Naive thymus-derived CD4-positive, alpha-beta T cell (primary cell): ENCODE results near the gene PCDHB9. TPM values are rescaled to one million over a fixed set of nuclear protein-coding genes. Genes with fewer than 3 reads are reported as not detected.
"Not testable (repeated sequence)": the region's sequence is repeated elsewhere in the genome, so short reads cannot be mapped to it uniquely, and the experiment has no call there.

ENCODE experiments used
- ATAC-seq: fragments of 150-1000 bp; cut with Tn5 transposase; 2 replicates; pipeline ENCODE4 v1.10.0; 2021; ENCODE audit warnings: mild to moderate bottlenecking, moderate library complexity
- CTCF ChIA-PET: fragments of 350-600 bp; sonication (Branson Sonifier 250); formaldehyde crosslinking; loops from one replicate; lab custom pipeline; 2021; ENCODE audit warnings: antibody characterized with exemption; lab: Charles Lee
- POLR2A ChIA-PET: fragments of 350-600 bp; sonication (Branson Sonifier 250); formaldehyde crosslinking; loops from one replicate; lab custom pipeline; 2021; ENCODE audit warnings: antibody characterized with exemption, inconsistent platforms; lab: Charles Lee
- DNase-seq, 9 donors: peaks; one replicate each; pipeline versions ENCODE4 v3.0.0 to v3.0.0-alpha.2; 2020 to 2022; ENCODE audit warnings: mixed read lengths in 1 of 9
- H3K27ac ChIP-seq: one replicate; pipeline ENCODE4 v1.7.0; 2013; ENCODE audit warnings: mild to moderate bottlenecking, low read depth, low read length, moderate library complexity
- H3K27me3 ChIP-seq, 2 donors: one replicate each; pipeline ENCODE4 v1.7.0; 2013; ENCODE audit warnings: low read length in 2 of 2, mild to moderate bottlenecking in 2 of 2, moderate library complexity in 2 of 2; ENCODE audit not compliant: control insufficient read depth in 2 of 2, insufficient read depth in 2 of 2
- H3K36me3 ChIP-seq, 3 experiments: 1 replicate in 2 of 3; 2 replicates in 1 of 3; pipeline ENCODE4 v1.7.0; 2013; ENCODE audit warnings: low read length in 3 of 3, mild to moderate bottlenecking in 3 of 3, moderate library complexity in 1 of 3; ENCODE audit not compliant: insufficient read depth in 3 of 3, control insufficient read depth in 2 of 3
- H3K4me1 ChIP-seq, 2 donors: one replicate each; pipeline ENCODE4 v1.7.0; 2013; ENCODE audit warnings: low read length in 2 of 2, mild to moderate bottlenecking in 2 of 2, moderate library complexity in 1 of 2; ENCODE audit not compliant: control insufficient read depth in 2 of 2, insufficient read depth in 2 of 2
- H3K4me3 ChIP-seq: 2 replicates; pipeline ENCODE4 v1.7.0; 2013; ENCODE audit warnings: mild to moderate bottlenecking, low read length
- H3K9me3 ChIP-seq, 3 experiments: 1 replicate in 2 of 3; 2 replicates in 1 of 3; pipeline ENCODE4 v1.7.0; 2013; ENCODE audit warnings: low read length in 3 of 3; ENCODE audit not compliant: control insufficient read depth in 2 of 3
- H3K27ac Mint-ChIP-seq, 9 donors: one replicate each; pipeline ENCODE4 v1.8.0; 2020 to 2022; ENCODE audit warnings: mixed read lengths in 9 of 9, mild to moderate bottlenecking in 8 of 9, moderate library complexity in 5 of 9, inconsistent platforms in 2 of 9
- H3K27me3 Mint-ChIP-seq, 5 donors: one replicate each; pipeline ENCODE4 v1.8.0; 2021 to 2022; ENCODE audit warnings: mixed read lengths in 5 of 5, mild to moderate bottlenecking in 1 of 5
- H3K36me3 Mint-ChIP-seq, 5 donors: one replicate each; pipeline ENCODE4 v1.8.0; 2020 to 2022; ENCODE audit warnings: mixed read lengths in 5 of 5, mild to moderate bottlenecking in 3 of 5, inconsistent platforms in 1 of 5
- H3K4me1 Mint-ChIP-seq, 7 donors: one replicate each; pipeline ENCODE4 v1.8.0; 2020 to 2022; ENCODE audit warnings: mixed read lengths in 7 of 7, mild to moderate bottlenecking in 3 of 7, inconsistent platforms in 1 of 7
- H3K4me3 Mint-ChIP-seq, 10 donors: one replicate each; pipeline ENCODE4 v1.8.0; 2020 to 2022; ENCODE audit warnings: mild to moderate bottlenecking in 10 of 10, mixed read lengths in 10 of 10, moderate library complexity in 6 of 10, inconsistent platforms in 2 of 10
- H3K9me3 Mint-ChIP-seq, 11 donors: one replicate each; pipeline ENCODE4 v1.8.0; 2020 to 2022; ENCODE audit warnings: mixed read lengths in 11 of 11, mild to moderate bottlenecking in 4 of 11, inconsistent platforms in 1 of 11, moderate library complexity in 1 of 11
- intact Hi-C, 2 donors: fragments of 100-400 bp; cut with micrococcal nuclease; formaldehyde crosslinking; loops; one replicate each; pipeline ENCODE4 v1.15.1; 2023
- polyA plus RNA-seq, 2 donors: library from polyadenylated mRNA; unstranded; fragments of 300-500 nt; fragmentation: Illumina TruSeq; gene quantifications; one replicate each; pipeline ENCODE4 v1.2.3, GENCODE V29; 2021
- total RNA-seq, 6 experiments: library from RNA in 5 of 6; stranded (reverse) in 5 of 6; gene quantifications; 1 replicate in 5 of 6; 2 replicates in 1 of 6; pipeline ENCODE4 v1.2.3 and lab custom pipeline; 2021 to 2026

Gene PCDHB9
- total and polyA plus RNA-seq, 7 experiments from 2014 or later = 1.2 TPM; not detected in 6

DNA sequence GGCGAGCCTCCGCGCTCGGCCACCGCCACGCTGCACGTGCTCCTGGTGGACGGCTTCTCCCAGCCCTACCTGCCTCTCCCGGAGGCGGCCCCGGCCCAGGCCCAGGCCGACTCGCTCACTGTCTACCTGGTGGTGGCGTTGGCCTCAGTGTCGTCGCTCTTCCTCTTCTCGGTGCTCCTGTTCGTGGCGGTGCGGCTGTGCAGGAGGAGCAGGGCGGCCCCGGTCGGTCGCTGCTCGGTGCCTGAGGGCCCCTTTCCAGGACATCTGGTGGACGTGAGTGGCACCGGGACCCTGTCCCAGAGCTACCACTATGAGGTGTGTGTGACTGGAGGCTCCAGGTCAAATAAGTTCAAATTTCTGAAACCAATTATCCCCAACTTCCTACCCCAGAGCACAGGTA is 23.9 kb downstream of the PCDHB9 start:
- H3K4me1 Mint-ChIP-seq, H3K4me3 ChIP-seq, H3K4me1 ChIP-seq, intact Hi-C loops, H3K4me3 Mint-ChIP-seq, H3K27me3 ChIP-seq, CTCF ChIA-PET, H3K27ac Mint-ChIP-seq, ATAC-seq, POLR2A ChIA-PET, DNase-seq, H3K36me3 ChIP-seq, H3K9me3 ChIP-seq, H3K27ac ChIP-seq: not testable (repeated sequence)
- Mint-ChIP-seq H3K27me3 (peaks cover 9 to 83% (median 80%) of the 10 kb centered on the region in 5 donors), H3K36me3 (peaks cover 0 to 14% (median 0%) of the 10 kb centered on the region in 5 donors), H3K9me3 (peaks cover 3 to 56% (median 22%) of the 10 kb centered on the region in 11 donors)

DNA sequence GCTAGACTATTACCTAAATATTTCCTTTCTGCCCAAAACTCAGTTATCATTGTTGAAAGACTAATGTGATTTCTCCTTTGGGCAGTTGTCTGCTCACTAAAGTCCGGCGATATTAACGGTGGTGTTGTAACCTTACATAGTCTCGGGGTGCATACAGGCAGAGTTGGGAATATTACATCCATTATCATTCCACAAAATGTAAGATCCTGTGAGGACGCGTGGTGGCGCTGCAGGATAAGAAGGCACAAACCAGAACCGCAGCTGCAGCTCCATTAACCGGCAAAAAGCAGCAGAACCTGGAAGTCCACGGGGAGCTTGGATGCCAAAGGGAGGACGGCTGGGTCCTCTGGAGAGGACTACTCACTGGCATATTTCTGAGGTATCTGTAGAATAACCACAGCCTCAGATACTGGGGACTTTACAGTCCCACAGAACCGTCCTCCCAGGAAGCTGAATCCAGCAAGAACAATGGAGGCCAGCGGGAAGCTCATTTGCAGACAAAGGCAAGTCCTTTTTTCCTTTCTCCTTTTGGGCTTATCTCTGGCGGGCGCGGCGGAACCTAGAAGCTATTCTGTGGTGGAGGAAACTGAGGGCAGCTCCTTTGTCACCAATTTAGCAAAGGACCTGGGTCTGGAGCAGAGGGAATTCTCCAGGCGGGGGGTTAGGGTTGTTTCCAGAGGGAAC is 26.8 kb downstream of the PCDHB9 start, which contains the start of gene PCDHB13:
PCDHB13 (plus strand) TSS at position 264 of the 684 bp plus-strand sequence; CDS start at position 469, 205 bp downstream.
- H3K27ac ChIP-seq, DNase-seq, H3K4me1 Mint-ChIP-seq, H3K36me3 ChIP-seq, CTCF ChIA-PET, H3K27me3 ChIP-seq, H3K27ac Mint-ChIP-seq, POLR2A ChIA-PET, H3K4me1 ChIP-seq, intact Hi-C loops, H3K4me3 ChIP-seq, ATAC-seq: not testable (repeated sequence)
- Mint-ChIP-seq H3K27me3 (peaks cover 7 to 76% (median 72%) of the 10 kb centered on the region in 5 donors), H3K4me3 (peak within 1 kb of the TSS in 4 of 10 donors; percentile 19 to 55 (median 33)), H3K36me3 (peaks cover 0 to 22% (median 0%) of the 10 kb centered on the region in 5 donors), H3K9me3 (peaks cover 7 to 73% (median 36%) of the 10 kb centered on the region in 11 donors)
- peaks cover 0 to 12% (median 0%) of the 10 kb centered on the region in 3 experiments for H3K9me3 ChIP-seq

DNA sequence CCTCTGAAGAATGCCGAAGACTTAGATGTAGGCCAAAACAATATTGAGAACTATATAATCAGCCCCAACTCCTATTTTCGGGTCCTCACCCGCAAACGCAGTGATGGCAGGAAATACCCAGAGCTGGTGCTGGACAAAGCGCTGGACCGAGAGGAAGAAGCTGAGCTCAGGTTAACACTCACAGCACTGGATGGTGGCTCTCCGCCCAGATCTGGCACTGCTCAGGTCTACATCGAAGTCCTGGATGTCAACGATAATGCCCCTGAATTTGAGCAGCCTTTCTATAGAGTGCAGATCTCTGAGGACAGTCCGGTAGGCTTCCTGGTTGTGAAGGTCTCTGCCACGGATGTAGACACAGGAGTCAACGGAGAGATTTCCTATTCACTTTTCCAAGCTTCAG is 27.6 kb downstream of the PCDHB9 start:
- H3K4me3 Mint-ChIP-seq, H3K4me1 ChIP-seq, ATAC-seq, CTCF ChIA-PET, H3K27me3 ChIP-seq, DNase-seq, H3K4me3 ChIP-seq, H3K36me3 ChIP-seq, POLR2A ChIA-PET, H3K27ac Mint-ChIP-seq, H3K27ac ChIP-seq, intact Hi-C loops, H3K4me1 Mint-ChIP-seq: not testable (repeated sequence)
- Mint-ChIP-seq H3K9me3 (peaks cover 10 to 73% (median 36%) of the 10 kb centered on the region in 11 donors), H3K36me3 (peaks cover 0 to 21% (median 0%) of the 10 kb centered on the region in 5 donors), H3K27me3 (peaks cover 7 to 73% (median 70%) of the 10 kb centered on the region in 5 donors)
- peaks cover 0 to 18% (median 0%) of the 10 kb centered on the region in 3 experiments for H3K9me3 ChIP-seq

DNA sequence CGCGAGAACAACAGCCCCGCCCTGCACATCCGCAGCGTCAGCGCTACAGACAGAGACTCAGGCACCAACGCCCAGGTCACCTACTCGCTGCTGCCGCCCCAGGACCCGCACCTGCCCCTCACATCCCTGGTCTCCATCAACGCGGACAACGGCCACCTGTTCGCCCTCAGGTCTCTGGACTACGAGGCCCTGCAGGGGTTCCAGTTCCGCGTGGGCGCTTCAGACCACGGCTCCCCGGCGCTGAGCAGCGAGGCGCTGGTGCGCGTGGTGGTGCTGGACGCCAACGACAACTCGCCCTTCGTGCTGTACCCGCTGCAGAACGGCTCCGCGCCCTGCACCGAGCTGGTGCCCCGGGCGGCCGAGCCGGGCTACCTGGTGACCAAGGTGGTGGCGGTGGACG is 28.5 kb downstream of the PCDHB9 start:
- intact Hi-C loops, H3K36me3 ChIP-seq, DNase-seq, POLR2A ChIA-PET, H3K4me3 Mint-ChIP-seq, ATAC-seq, H3K4me1 ChIP-seq, H3K4me1 Mint-ChIP-seq, H3K27ac ChIP-seq, CTCF ChIA-PET, H3K27me3 ChIP-seq, H3K4me3 ChIP-seq: not testable (repeated sequence)
- Mint-ChIP-seq H3K36me3 (peaks cover 0 to 26% (median 0%) of the 10 kb centered on the region in 5 donors), H3K9me3 (peaks cover 11 to 74% (median 35%) of the 10 kb centered on the region in 11 donors), H3K27me3 (peaks cover 2 to 77% (median 74%) of the 10 kb centered on the region in 5 donors), H3K27ac (peak overlapping the region in 1 of 9 donors; percentile 19)
- H3K9me3 ChIP-seq = peaks cover 0 to 19% (median 0%) of the 10 kb centered on the region in 3 experiments

DNA sequence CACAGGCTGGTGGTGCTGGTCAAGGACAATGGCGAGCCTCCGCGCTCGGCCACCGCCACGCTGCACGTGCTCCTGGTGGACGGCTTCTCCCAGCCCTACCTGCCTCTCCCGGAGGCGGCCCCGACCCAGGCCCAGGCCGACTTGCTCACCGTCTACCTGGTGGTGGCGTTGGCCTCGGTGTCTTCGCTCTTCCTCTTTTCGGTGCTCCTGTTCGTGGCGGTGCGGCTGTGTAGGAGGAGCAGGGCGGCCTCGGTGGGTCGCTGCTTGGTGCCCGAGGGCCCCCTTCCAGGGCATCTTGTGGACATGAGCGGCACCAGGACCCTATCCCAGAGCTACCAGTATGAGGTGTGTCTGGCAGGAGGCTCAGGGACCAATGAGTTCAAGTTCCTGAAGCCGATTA is 29.1 kb downstream of the PCDHB9 start:
- Mint-ChIP-seq H3K27me3 (peaks cover 2 to 77% (median 74%) of the 10 kb centered on the region in 5 donors), H3K9me3 (peaks cover 11 to 77% (median 33%) of the 10 kb centered on the region in 11 donors), H3K36me3 (peaks cover 0 to 29% (median 0%) of the 10 kb centered on the region in 5 donors)
- H3K36me3 ChIP-seq, H3K4me1 Mint-ChIP-seq, H3K27ac Mint-ChIP-seq, H3K4me3 ChIP-seq, ATAC-seq, CTCF ChIA-PET, POLR2A ChIA-PET, H3K27ac ChIP-seq, intact Hi-C loops, H3K27me3 ChIP-seq, DNase-seq, H3K4me3 Mint-ChIP-seq, H3K4me1 ChIP-seq: not testable (repeated sequence)
- peaks cover 0 to 19% (median 0%) of the 10 kb centered on the region in 3 experiments for H3K9me3 ChIP-seq

DNA sequence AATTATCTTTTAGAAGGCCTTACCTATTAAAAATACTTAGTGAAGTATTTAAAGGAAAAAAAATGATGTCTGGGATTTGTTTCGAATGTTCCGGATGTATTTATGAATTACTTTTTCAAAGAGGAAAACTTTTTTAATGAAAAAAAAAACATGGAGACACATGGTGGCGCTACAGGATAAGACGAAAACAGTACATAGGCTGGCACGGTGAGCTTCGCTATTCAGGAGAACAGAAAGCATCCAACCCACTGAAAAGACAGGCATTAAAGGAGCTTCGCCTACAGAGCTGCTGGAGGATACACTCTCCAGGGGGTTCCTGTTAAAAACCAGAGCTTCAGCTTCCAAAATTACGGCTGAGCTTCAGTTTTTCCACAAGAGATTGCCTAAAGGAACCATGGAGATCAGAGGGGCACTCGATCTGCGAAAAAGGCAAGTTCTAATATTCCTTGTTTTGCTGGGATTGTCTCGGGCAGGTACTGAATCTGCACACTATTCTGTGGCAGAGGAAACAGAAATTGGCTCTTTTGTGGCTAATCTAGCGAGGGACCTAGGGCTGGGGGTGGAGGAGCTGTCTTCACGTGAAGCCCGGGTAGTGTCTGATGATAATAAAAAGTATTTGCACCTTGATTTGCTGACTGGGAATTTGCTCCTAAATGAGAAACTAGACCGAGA is 36.3 kb downstream of the PCDHB9 start, which contains the start of gene PCDHB14:
PCDHB14 (plus strand) TSS at position 232 of the 672 bp plus-strand sequence; CDS start at position 395, 163 bp downstream.
- peak in 1 of 9 donors; percentile 7 for DNase-seq
- Mint-ChIP-seq H3K27ac (no peak within 1 kb of the TSS), H3K36me3 (peaks cover 0 to 31% (median 0%) of the 10 kb centered on the region in 5 donors), H3K4me1 (peaks cover 0 to 9% (median 0%) of the 10 kb centered on the region in 7 donors), H3K27me3 (peaks cover 2 to 83% (median 67%) of the 10 kb centered on the region in 5 donors), H3K9me3 (peaks cover 4 to 90% (median 28%) of the 10 kb centered on the region in 11 donors), H3K4me3 (peak within 1 kb of the TSS in 5 of 10 donors; percentile 37 to 65 (median 52))
- Histone ChIP-seq H3K27me3 (peaks cover 0 to 5% of the 10 kb centered on the region in 2 donors), H3K36me3 (no peaks in the 10 kb centered on the region), H3K27ac (no peak within 1 kb of the TSS), H3K4me3 (no peak within 1 kb of the TSS), H3K4me1 (no peaks in the 10 kb centered on the region), H3K9me3 (peaks cover 0 to 20% (median 4%) of the 10 kb centered on the region in 3 experiments)
- intact Hi-C loops = loop anchor here (1.0 kb wide), 2 partner anchors 335 to 341 kb away; no protein-coding TSS in a partner anchor
- ChIA-PET POLR2A (interaction anchor here (0.7 kb wide), 1 partner anchor 64 kb away, joined by 5 read pairs; no protein-coding TSS in a partner anchor), CTCF (interaction anchor here (0.5 to 1.3 kb wide), 3 partner anchors 23 to 341 kb away, joined by 3 read pairs; no protein-coding TSS in a partner anchor)
- no peak for ATAC-seq
